HCT116 (cell line): ENCODE results near the gene GPR68.

Experiments
- EZH2 ChIP-seq: fragments of 200-600 bp; sonication (generic); IDR thresholded peaks from 2 replicates; pipeline ENCODE4 v1.6.1; 2017; ENCODE audit warnings: antibody characterized with exemption, mixed run types
- EZH2phosphoT487 ChIP-seq: fragments of 200-600 bp; IDR thresholded peaks from 2 replicates; pipeline ENCODE4 v1.6.1; 2018; ENCODE audit warnings: antibody characterized with exemption, borderline replicate concordance
- POLR2A ChIP-seq: IDR thresholded peaks from 2 replicates; pipeline ENCODE4 v1.7.0; 2011; ENCODE audit warnings: borderline replicate concordance; ENCODE audit not compliant: insufficient read depth, insufficient read length; ENCODE audit errors: extremely low read depth
- SIN3A ChIP-seq: IDR thresholded peaks from 2 replicates; pipeline ENCODE4 v1.6.1; 2012; ENCODE audit warnings: low read depth
- SRF ChIP-seq: IDR thresholded peaks from 2 replicates; pipeline ENCODE4 v1.6.1; 2012; ENCODE audit warnings: low read depth
- TF ChIP-seq, protein P1 (sequence below), 3 experiments: fragments of 200-600 bp in 1 of 3; sonication (generic) in 1 of 3; IDR thresholded peaks in 2 of 3; conservative IDR thresholded peaks in 1 of 3; 2 replicates each; pipeline ENCODE4 v1.5.1; 2012 to 2017; ENCODE audit warnings: low read depth in 2 of 3, low read length in 2 of 3, antibody characterized with exemption in 1 of 3, borderline replicate concordance in 1 of 3, control low read depth in 1 of 3, mild to moderate bottlenecking in 1 of 3, mixed read lengths in 1 of 3, mixed run types in 1 of 3, moderate library complexity in 1 of 3; ENCODE audit not compliant: insufficient read depth in 1 of 3

DNA sequence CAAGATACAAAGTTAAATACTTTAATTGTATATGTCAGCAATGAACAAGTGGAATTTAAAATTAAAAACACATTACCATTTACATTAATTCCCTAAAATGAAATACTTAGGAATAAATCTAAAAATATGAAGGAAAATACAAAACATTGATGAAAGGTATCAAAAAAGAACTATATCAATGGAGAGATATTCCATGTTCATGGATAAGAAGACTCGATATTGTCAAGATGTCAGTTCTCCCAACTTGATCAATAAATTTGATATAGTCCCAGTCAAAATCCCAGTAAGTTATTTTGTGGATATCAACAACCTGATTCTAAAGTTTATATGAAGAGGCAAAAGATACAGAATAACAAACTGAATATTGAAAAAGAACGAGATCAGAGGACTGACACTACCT lies 33.5 kb downstream of the GPR68 start:
- TF ChIP-seq SIN3A (no peak), EZH2phosphoT487 (no peak), POLR2A (no peak), EZH2 (no peak), SRF (no peak)
- TF ChIP-seq, protein P1, sequence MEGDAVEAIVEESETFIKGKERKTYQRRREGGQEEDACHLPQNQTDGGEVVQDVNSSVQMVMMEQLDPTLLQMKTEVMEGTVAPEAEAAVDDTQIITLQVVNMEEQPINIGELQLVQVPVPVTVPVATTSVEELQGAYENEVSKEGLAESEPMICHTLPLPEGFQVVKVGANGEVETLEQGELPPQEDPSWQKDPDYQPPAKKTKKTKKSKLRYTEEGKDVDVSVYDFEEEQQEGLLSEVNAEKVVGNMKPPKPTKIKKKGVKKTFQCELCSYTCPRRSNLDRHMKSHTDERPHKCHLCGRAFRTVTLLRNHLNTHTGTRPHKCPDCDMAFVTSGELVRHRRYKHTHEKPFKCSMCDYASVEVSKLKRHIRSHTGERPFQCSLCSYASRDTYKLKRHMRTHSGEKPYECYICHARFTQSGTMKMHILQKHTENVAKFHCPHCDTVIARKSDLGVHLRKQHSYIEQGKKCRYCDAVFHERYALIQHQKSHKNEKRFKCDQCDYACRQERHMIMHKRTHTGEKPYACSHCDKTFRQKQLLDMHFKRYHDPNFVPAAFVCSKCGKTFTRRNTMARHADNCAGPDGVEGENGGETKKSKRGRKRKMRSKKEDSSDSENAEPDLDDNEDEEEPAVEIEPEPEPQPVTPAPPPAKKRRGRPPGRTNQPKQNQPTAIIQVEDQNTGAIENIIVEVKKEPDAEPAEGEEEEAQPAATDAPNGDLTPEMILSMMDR (IDR thresholded peaks at IDR 0.05 in 2 of 3, conservative IDR thresholded peaks at IDR 0.05 in 1 of 3; ENCODE audit: borderline replicate concordance in 1 of 3, insufficient read depth in 1 of 3, low read depth in 2 of 3, low read length in 2 of 3) = no peak
